Stimulated activated CD8-positive, alpha-beta memory T cell treated with anti-CD3 and anti-CD28 coated beads, Interleukin-4, amount 100 ng/mL, for 4 hours (primary cell): Measurements from ENCODE around the gene TCF19.
"Not testable (repeated sequence)": the region's sequence is repeated elsewhere in the genome, so short reads cannot be mapped to it uniquely, and the experiment has no call there.

ENCODE experiments used
- DNase-seq, 2 donors: peaks; one replicate each; pipeline ENCODE4 v3.0.0-alpha.2; 2020; ENCODE audit warnings: low read depth in 2 of 2, low spot score in 1 of 2

The TCF19 gene

GRCh38 chr6:31178143-31179041 is 20.0 kb downstream of the TCF19 start:
- no peak for DNase-seq

- DNase-seq: no peak
These were observed 20.6 kb downstream of the TCF19 start for GRCh38 chr6:31179042-31179386.

- DNase-seq: no peak
These were observed 21.5 kb downstream of the TCF19 start for GRCh38 chr6:31179896-31180295.

DNA sequence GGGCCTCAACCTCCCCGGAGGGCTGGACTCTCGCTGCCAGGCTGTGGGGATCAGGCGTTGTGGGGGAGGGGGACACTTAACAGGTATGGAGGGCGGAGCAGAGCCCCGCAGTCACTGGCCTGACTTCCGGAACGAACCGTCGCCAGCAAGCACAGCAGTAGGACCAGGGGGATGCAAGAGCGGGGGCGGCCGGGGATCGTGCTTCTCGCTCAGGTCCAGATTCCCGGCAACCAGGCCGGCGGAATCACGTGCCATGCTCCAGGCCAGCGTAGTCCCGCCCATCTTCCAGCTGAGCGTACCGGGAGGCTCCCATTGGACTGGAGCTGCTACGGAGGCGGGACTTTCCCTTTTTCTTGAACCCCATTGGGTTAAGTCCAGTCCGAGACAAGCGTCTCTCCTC is 22.1 kb downstream of the TCF19 start:
- DNase-seq: no peak

DNA sequence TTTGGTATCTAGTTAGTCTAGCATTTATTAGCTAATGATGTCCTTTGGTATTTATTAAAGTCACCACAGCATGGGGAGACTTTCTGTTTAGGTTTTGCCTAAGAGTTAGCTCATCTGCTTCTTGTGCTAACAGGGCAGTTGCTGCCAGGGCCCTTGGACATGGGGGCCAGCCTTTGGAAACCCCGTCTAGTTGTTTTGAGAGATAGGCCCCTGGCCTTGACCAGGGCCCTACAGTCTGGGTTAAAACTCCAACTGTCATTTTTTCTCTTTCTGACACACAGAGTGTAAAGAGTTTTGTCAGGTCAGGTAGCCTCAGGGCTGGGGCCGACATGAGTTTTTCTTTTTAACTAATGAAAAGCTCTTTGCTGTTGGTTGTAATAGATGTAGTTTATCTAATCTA is 24.9 kb downstream of the TCF19 start:
- not testable (repeated sequence) for DNase-seq

DNA sequence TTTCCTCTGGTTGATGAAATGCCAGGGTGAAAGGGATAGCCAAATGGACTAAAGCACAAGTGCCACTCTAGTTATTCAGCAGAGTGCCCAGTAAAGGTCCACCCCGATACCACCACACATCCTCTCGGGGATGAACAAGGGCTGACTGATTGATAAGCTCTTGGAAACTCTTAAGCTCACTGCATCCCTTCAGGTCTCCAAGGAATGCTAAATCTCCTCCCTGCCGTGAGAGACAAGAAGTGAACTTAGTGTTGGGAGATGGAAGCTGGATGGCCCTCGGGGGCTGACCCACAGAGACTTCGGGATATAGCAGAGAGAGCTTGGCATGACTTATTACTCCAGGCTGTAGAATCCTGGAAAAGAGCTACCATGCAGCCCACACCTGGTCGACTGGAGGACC is 25.5 kb downstream of the TCF19 start:
- not testable (repeated sequence) for DNase-seq

DNA sequence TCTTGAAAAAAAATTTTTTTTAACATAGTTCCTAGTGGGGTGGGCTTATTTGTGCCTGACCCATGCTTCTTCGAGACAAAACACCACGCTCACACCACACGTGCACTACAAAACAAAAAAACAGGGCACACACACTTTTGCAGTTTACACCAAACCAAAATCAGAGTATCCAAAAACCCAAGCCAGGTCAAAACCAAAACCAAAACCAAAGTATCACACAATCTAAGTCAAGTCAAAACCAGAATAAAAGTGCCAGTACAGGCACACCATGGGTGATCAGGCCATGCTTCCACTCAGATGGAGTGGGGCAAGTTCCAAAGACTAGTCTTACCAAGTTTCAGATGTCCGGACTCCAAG is 27.3 kb downstream of the TCF19 start:
- DNase-seq: not testable (repeated sequence)

GRCh38 chr6:31186052-31186734 is 27.8 kb downstream of the TCF19 start:
- DNase-seq: no peak

DNA sequence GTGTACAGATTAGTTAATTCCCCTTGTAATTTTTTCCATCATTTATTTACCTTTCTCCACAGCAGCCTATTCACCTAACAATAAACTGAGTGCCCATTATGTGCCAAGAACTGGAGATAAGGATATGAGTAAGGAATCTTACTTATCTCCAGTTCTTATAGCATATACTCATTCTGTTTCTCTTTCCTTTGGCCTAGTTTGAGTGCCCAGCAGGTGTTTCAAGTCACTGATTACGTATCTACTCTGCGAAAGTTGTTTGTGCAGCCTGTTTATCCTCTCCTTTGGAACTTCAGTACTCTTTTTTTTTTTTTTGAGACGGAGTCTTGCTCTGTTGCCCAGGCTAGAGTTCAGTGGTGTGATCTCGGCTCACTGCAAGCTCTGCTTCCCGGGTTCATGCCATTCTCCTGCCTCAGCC is 29.4 kb downstream of the TCF19 start:
- no peak for DNase-seq

DNA sequence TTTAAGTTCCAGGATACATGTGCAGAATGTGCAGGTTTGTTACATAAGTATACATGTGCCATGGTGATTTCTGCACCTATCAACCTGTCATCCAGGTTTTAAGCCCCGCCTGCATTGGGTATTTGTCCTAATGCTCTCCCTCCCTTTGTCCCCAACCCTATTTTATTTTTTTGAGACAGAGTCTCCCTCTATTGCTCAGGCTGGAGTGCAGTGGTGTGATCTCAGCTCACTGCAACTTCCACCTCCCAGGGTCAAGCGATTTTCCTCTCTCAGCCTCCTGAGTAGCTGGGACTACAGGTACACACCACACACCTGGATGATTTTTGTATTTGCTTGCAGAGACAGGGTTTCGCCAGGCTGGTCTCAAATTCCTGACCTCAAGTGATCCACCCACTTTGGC is 30.8 kb downstream of the TCF19 start:
- DNase-seq: not testable (repeated sequence)

DNA sequence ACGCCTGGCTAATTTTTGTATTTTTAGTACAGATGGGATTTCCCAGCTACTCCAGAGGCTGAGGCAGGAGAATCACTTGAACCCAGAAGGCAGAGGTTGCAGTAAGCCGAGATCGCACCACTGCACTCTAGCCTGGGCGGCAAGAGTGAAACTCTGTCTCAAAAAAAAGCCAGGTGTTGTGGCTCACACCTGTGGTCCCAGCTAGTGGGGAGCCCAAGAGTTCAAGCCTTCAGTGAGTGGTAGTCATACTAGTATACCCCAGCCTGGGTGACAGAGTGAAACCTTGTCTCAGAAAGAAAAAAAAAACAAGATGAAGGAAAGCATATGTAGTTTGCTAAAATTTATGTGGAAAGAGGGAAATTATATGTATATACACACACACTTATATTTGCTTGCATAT is 32.1 kb downstream of the TCF19 start:
- no peak for DNase-seq

GRCh38 chr6:31192431-31193105 is 34.2 kb downstream of the TCF19 start:
- DNase-seq: not testable (repeated sequence)

DNA sequence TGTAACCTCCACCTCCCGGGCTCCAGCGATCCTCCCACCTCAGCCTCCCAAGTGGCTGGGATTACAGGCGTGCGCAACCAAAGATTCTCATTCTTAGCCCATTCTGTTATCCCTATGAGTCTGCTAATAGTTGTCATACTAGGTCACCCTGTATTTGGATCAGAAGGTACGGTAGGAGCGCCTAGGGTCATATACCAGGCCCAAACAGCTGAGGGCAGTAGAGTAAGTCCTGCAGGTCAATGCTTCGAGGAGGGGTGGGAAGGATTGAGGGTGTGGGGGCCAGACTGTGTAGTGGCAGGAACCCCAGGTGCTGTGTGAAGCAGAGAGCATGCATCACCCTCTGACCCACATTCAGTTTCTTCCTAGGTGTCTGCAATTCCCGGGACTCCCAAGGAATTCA is 34.8 kb downstream of the TCF19 start:
- DNase-seq: no peak

GRCh38 chr6:31194061-31194834 is 35.9 kb downstream of the TCF19 start:
- no peak for DNase-seq

GRCh38 chr6:31195308-31195979 is 37.1 kb downstream of the TCF19 start:
- not testable (repeated sequence) for DNase-seq

DNA sequence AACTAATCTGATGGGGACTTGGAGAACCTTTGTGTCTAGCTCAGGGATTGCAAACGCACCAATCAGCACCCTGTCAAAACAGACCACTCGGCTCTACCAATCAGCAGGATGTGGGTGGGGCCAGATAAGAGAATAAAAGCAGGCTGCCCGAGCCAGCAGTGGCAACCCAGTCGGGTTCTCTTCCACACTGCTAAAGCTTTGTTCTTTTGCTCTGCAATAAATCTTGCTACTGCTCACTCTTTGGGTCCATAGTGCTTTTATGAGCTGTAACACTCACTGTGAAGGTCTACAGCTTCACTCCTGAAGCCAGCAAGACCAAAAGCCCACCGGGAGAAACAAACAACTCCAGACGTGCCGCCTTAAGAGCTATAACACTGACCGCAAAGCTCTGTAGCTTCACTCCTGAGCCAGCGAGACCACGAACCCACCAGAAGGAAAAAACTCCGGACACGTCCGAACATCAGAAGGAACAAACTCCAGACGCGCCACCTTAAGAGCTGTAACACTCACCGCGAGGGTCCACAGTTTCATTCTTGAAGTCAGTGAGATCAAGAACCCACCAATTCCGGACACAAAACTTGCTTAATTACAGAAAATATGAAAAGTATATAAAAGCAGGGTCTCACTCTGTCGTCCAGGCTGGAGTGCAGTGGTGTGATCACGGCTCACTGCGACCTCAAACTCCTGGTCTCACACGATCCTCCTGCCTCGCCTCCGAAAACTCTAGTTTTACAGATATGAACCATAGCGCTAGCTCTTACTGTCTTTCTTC is 38.0 kb downstream of the TCF19 start:
- not testable (repeated sequence) for DNase-seq

DNA sequence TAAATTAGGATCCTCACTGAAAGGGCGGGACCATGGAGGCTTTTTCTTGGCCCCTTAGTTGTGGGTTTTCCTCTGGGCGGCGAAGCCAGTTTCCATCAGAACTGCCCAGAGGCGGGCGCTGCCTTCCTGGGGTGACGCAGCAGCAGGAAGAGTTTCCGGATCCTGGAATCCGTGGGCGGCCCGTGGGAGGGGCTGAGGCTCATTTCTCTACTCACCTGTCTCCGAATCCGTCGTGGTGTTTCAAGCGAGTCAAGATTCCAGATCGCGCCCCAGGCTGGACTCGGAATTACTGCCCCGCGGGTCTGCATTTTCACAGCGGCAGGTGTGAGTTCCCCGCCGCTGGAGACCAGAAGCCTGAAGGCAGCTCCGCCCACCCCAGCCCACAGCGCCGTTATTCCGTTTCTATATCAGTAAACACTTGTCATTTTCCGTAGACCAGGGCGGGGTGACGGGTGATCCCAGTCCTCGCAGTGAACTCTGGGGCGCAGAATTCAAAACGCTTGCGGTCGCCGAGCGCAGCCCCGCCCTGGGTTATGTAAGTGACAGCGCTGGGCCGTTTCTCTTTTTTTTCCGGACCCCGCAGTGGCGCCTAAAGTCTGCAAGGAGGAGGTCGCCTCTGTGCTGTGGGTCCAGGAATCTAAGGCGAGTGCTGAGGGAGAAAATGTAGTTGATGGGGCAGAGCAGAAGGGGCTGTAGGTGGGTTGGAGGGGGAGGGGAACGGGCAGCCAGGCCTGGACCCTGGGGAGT is 39.3 kb downstream of the TCF19 start:
- DNase-seq: peak; percentile 88 to 90

DNA sequence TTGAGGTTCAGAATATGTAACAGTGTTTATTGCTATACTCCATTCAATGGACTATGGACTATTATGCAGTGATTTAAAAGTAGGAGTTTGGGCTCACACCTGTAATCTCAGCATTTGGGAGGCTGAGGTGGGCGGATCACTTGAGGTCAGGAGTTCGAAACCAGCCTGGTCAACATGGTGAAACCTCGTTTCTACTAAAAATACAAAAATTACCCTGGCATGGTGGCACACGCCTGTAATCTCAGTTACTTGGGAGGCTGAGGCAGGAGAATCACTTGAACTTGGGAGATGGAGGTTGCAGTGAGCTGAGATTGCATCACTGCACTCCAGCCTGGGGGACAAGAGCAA is 40.7 kb downstream of the TCF19 start:
- DNase-seq: not testable (repeated sequence)
